GM19395 (cell line): ENCODE data around the gene PPDPF.

Experiments
- ATAC-seq: cut with Tn5 transposase; IDR thresholded peaks from one replicate; pipeline ENCODE4 v1.9.1; 2021; ENCODE audit warnings: mild to moderate bottlenecking, moderate library complexity; ENCODE audit not compliant: unreplicated experiment

PPDPF gene

DNA sequence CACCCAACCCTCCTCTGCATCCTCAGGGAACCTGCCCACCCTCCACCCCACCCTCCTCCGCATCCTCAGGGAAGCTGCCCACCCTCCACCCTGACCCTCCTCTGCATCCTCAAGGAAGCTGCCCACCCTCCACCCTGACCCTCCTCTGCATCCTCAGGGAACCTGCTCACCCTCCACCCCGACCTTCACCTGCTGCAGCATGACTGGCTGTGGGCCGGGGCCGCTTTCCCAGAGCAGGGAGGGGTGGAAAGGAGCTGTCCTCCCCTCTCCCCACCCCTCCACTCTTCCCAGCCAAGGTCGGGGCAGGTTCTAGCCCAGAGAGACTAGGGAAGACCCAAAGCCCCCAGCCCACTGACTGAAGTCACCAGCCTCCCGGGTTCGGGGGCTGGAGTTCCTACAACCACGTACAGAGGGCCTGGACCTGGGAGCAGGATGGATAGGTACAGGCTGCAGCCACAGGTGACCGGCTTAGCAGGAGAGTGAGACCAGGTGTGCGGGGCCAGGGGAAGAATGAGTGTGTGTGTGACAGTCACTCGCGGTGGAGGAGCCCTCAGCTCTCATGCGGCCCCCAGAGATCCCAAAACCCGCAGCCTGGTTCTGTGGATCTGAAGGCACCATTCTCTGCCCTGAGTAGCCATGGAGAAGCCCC, 33.3 kb upstream of the PPDPF start:
- ATAC-seq, result no peak

DNA sequence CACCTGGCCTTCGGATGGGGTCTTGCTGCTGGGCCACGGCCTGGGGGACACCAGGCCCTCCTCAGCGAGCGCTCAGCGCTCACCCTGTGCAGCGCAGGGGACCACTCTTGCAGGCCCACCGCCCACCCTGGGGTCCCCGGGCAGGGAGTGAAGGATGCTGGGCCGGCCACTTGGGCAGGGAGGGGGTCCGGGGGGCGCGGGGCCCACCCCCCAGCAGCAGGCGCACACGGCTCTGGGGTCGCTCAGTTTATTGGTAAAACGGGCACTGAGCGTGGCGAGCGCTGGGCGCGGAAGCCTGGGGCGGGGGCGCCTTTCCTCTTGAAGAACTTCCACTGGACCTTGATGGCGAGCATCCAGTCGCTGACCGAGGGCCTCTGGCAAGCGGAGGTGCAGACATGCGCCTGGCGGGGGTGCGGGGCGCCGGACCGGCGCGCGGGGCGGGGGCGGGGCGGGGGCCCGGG, 32.8 kb upstream of the PPDPF start:
- ATAC-seq, result no peak

DNA sequence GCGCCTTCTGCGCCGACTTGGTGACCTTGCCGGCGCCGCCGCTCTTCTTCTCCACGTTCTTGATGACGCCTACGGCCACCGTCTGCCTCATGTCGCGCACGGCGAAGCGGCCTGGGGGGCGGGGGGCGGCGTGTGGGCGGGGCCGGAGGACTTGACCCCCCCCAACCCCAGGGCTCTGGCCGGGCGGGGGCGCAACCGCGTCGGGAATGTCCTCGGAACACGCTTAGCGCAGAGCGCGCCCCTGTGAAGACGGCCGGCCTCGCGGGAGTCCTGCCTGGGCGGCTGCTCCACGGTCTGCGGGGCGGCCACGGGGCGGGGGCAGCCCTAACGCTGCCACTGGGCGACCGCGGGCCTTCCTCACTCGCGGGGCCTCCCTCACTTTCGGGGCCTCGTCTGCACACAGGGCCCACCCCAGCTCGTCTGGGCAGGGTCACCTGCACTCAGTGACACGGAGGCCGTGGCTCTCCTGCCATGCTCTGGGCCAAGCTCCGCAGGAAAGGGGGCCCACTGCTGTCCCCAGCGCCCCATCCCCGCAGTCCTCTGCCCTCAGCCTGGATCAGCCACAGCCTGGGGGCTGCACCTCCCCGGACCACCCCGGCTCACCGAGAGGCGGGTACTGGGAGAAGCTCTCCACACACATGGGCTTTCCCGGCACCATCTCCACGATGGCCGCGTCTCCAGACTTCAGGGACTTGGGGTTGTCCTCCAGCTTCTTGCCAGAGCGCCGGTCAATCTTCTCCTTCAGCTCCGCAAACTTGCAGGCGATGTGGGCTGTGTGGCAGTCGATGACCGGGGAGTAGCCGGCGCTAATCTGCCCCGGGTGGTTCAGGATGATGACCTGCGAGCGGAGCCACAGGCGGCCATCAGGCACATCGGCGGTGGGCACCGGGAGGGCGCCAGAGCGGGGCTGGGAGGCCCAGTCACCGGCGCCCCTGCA, 32.0 kb upstream of the PPDPF start:
- ATAC-seq, result no peak

DNA sequence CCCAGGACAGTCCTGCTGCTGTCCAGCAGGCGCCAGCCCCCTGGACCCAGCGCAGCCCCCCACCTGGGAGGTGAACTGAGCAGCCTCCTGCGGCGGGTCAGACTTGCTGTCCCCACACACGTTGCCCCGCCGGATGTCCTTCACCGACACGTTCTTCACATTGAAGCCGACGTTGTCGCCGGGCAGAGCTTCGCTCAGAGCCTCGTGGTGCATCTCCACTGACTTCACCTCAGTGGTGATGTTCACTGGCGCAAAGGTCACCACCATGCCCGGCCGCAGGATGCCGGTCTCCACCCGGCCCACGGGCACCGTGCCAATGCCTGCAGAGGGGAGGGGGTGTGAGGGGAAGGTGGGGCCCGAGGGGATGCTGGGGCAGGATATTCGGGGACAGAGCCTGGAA, 30.1 kb upstream of the PPDPF start:
- no peak for ATAC-seq

DNA sequence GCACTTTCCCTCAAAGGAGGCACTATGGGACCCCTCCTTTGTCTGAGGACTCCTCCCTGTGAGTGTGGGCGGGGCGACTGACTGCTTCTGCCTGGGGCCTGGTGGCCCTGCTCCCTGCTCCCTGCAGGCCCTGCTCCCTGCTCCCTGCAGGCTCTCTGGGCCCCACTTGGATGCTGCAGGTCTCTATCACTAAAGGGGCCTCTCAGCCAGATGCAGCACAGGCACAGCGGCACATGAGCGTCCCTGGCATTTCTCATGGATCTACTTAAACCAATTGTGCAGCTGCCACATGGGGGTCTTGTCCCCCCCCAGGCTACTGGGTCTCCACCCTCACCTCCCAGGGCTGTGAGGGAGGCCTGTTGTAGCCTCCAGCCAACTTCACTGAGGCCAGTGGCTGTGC, 29.5 kb upstream of the PPDPF start:
- ATAC-seq, result no peak

DNA sequence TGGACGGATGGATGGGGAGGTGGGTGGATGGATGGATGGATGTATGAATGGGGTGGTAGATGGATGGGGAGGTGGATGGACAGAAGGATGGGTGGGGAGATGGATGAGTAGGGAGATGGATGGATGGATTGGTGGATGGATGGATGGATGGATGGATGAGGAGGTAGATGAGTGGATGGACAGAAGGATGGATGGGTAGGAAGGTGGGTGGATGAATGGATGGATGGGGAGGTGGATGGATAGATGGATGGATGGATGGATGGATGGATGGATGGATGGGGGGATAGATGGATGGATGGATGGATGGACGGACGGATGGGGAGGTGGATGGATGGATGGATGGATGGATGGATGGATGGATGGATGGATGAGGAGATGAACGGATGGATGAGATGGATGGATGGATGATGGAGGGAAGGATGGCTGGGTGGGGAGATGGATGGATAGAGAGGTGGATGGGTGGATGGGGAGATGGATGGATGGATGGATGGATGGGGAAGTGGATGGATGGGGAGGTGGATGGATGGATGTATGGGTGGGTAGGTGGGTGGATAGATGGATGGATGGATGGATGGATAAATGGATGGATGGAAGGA, 28.8 kb upstream of the PPDPF start:
- ATAC-seq, result no peak

DNA sequence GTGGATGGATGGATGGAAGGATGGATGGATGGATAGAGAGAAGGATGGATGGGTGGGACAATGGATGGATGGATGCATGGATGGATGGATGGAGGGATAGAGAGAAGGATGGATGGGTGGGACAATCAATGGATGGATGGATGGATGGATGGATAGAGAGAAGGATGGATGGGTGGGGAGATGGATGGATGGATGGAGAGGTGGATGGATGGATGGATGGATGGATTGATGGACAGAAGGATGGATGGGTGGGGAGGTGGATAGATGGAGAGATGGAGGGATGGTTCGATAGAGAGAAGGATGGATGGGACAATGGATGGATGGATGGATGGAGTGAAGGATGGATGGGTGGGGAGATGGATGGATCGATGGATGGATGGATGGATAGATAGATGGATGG, 28.0 kb upstream of the PPDPF start:
- no peak for ATAC-seq

DNA sequence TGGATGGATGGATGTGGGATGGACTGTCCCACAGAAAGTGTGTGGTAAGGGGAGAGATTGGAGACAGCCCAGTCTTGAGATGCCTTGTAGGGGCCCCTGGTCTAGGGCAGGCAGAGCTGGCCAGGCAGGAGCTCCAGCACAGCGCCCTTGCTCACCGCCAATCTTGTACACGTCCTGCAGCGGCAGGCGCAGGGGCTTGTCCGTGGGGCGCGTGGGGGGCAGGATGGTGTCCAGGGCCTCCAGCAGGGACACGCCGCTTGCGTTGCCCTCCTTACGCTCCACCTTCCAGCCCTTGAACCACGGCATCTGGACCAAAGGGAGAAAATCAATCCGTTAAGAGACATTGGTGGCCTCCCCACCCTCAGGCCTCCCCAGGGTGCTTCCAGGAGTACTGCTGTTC, 27.6 kb upstream of the PPDPF start:
- ATAC-seq, result no peak

DNA sequence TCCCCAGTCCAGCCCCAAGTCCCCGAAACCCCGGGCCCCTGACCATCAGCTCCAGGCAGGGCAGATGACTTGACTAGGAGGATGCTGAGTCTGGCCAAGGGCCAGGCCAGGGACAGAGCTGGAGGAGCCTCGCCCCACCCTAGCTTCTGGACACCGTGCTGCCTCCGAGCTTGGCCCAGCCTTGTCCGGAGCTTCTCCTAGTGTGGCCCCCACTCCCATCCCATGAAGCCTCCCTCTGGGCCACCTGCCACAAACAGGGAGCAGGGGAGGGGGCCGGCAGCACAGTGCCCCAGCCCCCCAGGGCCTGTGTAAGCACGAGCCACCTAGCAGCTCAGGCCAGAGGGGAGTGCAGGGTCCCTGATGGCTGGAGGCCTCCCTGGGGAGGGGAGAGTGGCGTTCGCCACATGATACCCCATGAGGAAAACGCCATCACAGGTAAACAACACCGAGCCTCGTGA, 27.0 kb upstream of the PPDPF start:
- ATAC-seq, result no peak

DNA sequence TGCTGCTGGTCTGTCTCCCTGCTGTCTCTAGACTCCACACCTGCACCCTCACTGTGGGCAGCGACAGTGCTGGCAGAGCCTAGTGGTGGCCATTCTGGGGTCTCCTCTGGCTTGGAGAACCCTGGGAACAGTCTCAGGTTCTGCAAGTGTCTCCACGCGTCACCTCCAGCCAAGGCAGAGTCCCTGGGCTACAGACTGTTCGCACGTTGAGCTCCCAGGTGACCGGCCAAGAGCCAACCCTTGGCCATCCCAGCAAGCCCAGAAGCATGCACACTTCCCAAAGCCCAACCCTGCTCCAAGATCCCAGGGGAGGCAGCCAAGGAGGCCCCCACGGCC, 26.5 kb upstream of the PPDPF start:
- ATAC-seq, result no peak

DNA sequence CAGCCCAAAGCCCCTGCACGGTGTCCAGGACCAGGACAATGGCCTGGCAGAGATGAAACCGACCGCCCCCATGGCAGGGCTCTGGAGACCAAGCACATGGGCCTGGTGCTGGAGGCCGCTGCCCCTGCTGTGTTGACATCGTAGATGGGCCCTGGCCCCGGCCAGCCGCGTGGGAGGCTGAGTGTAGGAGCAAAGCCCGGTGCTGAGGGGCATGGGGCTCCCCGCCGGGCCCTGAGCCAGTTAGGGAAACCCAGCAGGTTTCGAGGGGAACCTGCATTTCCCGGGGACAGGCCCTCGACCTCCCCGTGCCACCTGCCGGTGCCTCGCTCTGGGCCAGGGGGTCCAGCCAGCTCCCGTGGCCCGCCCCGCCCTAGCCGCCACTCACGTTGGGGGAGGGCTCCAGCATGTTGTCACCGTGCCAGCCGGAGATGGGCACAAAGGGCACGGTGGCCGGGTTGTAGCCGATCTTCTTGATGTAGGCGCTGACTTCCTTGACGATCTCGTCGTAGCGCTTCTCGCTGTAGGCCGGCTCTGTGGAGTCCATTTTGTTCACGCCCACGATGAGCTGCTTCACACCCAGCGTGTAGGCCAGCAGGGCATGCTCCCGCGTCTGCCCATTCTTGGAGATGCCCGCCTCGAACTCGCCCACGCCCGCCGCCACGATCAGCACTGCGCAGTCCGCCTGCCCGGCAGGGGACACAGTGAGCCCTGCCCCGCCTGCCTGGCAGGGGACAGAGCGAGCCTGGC, 26.0 kb upstream of the PPDPF start:
- ATAC-seq, result no peak

DNA sequence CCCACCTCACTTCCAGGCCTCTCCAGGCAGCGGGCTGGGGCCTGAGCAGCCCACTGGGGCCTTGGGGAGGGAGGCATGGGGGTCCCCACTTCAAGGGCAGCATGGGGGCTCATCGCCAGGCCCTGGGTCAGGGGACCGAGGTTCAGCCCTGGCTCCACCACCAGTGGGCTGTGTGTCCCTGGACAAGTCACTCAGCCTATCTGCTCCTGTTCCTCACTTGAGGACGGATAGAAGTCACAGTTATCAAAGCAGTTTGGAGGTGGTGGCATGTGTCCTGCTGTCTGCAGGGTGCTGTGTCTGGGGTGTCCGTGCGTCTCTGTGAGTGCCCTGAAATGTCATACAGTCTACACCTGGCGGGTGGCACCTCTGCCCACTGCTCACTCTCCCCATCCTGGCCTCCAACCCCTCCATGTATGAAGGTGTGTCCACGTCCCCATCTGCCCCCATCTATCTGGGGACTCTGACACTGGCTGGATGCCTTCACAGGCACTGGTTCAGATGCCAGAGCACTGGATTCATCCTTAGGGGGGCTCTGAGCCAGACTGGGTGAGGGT, 25.3 kb upstream of the PPDPF start:
- ATAC-seq, result no peak

DNA sequence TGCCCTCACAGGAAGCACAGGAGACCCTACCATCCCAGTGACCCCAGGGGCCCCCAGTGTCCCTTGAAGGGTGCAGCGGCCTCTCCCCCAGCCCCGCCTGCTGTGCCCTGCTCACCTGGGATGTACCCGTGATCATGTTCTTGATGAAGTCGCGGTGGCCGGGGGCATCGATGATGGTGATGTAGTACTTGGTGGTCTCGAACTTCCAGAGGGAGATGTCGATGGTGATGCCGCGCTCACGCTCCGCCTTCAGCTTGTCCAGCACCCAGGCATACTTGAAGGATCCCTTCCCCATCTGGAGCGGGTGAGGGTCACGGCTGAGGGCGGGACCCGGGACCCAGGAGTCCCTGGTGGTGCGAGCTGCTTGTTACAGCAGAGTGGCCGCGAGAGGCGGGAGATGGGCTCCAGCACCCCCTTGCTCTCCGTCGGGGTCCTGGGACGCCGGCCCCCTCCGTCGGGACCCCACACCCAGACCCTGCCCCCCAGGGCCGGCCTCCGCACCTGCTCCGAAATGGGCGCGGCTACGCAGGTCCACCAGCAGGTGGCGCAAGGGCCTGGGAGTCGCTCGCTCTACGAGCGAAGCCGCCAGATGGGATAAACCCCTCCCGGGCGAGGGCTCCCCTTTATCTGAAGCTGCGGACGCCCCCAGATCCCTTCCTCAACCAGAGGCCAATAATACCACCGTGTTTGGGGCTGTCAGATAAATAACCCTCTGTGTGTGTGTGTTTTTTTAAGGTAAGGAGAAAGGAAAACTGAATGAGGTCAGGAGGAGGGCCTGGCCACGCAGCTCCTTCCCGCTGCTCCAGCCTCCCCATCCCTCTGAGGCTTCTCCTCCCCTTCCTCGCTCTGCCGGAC, 24.6 kb upstream of the PPDPF start:
- ATAC-seq, result no peak

DNA sequence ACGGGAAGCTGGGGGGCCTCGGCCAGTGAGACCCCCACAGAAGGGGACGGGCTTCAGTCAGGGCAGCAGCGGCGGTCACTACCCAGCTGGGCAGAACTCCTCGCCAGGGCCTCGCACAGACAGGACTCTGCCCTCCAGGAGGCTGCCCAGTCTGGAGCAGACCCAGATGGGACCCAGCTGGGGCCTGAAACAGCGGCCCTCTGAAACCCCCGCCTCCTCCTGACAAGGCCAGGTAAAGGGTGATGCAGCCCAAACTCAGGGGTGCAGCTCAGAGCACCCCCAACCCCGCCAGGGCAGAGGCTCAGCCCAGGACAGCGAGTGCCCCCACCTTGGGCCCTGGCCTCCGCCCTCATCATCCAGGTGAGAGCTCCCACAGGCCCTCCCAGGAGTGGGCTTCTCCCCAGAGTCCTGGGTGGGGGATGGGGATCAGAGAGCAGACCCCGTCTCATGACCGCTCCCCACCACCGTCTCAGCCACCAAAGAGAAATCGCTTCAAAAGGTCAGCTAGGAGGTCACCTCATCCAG, 23.9 kb upstream of the PPDPF start:
- ATAC-seq, result no peak

DNA sequence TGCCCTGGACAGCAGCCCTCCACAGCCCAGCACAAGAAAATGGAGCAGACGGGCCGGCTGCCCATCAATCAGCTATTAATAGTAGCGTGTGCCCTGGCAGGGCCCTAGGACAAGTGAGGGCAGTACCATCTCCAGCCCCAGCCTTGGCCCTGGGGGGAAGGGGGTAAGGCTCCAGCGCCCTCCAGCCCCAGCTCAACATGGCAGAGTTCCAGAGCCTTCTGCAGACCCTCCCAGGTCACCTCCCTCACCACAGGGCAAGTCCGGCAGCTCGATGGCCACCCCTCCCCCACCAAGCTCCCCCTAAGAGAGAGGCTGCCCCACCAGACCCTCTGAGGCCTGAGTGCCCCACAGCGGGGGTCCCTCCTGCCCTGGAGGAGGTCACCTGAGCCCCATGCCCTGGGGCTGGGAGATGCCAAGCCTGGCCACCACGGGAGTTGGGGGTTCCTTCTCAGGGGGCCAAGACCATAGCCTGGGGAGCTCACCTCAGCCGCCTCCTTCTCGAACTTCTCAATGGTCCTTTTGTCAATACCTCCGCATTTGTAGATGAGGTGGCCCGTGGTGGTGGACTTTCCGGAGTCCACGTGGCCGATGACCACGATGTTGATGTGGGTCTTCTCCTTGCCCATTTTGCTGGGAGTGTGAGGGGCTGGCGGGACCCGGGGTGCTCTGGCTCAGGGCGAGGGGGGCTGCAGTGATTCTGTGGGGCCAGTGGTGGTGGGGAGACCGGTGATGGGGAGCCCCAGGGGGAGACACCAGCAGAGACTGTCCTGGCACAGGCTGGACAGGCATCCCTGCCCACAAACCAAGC, 23.2 kb upstream of the PPDPF start:
- ATAC-seq, result no peak

DNA sequence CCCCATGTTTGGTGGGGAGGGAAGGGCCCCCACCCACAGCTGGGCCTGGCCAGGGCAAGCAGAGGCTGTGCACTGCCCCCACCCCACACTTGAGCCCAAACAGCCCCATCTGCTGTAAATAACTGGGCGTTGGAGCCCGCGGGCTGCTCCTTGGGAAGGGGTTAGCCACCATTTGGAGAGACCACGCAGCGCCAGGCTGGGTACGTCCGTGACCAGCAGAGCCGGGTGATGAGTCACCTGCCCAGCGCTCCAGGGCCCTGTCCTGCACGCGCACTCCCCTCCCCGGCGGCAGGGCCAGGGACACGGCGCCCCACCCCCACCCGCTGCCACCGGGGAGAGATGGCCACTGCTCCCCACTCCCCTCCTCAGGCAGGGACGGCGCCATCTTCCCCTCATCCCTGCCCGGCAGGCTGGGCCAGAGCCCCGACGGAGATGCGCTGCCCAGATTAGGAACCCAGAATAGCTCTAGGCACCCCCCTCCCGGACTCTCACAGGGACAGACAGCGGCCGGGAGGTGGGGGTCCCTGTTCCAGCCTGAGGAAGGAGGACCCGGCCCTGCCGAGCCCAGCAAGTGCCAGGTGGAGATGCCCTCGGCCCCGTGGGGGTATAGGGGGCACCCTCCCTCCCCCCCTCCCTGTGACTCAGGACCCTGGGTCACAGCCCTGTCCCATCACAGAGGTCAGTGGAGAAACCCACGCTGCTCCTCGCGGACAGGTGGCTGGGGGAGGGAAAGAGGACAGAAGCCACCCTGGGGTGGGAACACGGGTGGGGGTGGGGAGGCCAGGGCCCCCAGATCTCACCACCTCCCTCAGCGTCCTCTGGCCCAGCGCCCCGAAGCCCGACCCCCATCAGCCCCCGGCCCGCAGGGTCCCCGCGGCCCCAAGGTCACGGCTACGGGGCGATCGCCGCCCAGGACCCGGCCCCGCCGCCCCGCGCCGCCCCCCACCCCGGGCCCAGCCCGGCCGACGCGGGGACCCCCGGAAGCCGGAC, 22.3 kb upstream of the PPDPF start:
- ATAC-seq, result no peak

DNA sequence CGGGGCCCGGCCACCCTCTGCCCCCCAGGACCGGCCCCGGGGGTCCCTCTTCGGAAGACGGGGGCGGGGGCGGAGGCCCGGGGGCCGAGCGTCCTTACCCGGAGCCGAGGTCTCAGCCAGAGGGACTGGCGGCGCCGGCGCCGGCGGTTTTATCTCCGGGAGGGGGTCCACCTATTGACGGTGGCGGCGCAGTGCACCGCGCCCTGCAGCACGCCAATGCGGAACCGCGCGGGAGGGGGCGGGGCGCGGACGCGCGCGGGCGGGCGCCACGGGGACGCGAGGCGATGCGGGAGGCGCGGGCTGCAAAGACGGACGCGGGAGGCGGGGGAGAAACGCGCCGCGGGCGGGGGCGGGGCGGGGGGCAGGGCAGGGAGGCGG, 21.6 kb upstream of the PPDPF start, which contains the start of gene EEF1A2:
TSS of gene EEF1A2 (minus strand) at position 124 of the 378 bp plus-strand sequence. CDS start 1,320 bp downstream, outside the sequence.
- ATAC-seq, result no peak
